HG02970 (cell line): Measurements from ENCODE around the gene PIP.
"Not testable (repeated sequence)": the region's sequence is repeated elsewhere in the genome, so short reads cannot be mapped to it uniquely, and the experiment has no call there.

Source experiments
- ATAC-seq: cut with Tn5 transposase; IDR thresholded peaks from one replicate; pipeline ENCODE4 v1.9.1; 2021; ENCODE audit warnings: mild to moderate bottlenecking, moderate library complexity, moderate number of reproducible peaks; ENCODE audit not compliant: unreplicated experiment, low FRiP score

Gene PIP

DNA sequence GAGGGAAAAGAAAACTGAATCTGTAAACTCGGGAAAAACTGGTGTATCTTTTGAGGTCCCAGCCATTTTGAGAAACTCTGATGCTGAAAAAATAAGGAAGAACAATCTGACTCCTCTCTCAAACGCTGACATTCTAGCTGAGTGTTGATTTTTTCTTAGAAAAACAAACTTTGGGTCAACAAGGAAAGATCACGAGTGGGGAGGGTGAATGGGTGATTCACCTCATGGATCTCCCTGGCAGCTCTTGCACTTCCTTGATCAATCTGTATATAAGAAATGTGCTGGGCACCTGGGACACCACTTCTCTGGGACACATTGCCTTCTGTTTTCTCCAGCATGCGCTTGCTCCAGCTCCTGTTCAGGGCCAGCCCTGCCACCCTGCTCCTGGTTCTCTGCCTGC lies at the start of gene PIP:
Gene PIP (plus strand): TSS at position 297 of the 400 bp plus-strand sequence. CDS start 40 bp downstream, at position 337.
- no peak for ATAC-seq

DNA sequence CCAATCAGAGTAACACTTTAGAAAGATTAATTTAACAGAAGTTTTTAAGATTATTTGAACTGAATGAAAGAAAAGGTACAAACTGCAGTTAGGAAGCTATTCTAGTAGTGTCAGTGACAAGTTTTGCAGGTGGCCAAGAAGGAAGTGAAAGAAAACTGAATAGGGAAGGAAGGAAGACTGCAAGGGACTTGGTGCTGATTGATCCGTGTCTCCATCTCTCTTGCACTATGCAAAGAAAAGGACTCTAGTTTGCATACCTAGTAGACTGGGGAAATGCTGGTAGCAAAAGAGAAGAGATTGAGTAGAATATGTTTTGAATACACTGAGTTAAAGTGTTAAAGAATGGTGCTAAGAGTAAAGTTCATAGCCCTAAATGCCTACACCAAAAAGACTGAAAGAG lies 46.8 kb upstream of the PIP start:
- ATAC-seq = no peak

DNA sequence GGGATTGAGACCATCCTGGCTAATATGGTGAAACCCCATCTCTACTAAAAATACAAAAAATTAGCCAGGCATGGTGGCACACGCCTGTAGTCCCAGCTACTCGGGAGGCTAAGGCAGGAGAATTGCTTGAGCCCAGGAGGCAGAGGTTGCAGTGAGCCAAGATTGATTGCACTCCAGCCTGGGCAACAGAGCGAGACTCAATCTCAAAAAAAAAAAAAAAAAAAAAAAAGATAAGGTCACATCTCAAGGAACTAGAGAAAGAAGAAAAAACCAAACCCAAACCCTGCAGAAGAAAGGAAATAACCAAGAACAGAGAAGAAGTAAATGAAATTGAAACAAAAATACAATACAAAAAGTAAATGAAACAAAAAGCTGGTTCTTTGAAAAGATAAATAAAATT lies 46.3 kb upstream of the PIP start:
- ATAC-seq = not testable (repeated sequence)

- not testable (repeated sequence) for ATAC-seq
These were observed 43.2 kb upstream of the PIP start for GRCh38 chr7:143088549-143089231.

DNA sequence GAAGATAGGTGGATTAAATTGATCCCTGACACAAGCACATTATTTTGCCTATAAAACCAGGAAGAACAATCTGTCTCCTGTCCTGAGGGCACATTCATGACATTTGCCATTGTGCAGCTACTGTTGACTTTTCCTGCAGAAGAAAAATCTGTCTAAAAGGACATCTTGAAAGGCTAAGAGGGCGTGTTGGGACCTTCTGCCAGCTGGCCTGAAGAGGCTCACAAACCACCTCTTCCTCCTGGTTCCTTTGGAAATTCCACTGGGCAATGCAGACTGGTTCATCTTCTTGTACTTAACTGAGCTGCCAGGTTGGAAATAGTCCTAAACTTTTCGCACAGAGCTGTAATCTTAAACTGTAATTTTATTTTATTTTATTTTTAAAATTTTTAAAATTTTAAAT lies 35.7 kb upstream of the PIP start:
- no peak for ATAC-seq

DNA sequence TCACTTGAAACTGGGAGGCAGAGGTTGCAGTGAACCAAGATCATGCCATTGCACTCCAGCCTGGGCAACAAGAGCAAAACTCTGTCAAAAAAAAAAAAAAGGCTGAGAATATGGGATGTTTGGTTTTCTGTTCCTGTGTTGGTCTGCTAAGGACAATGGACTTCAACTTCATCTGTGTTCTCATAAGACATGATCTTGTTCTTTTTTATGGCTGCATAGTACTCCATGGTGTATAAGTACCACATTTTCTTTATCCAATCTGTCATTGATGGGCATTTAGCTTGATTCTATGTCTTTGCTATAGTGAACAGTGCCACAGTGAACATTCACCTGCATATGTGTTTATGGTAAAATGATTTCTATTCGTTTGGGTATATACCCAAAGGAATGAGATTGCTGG lies 32.3 kb upstream of the PIP start:
- ATAC-seq = not testable (repeated sequence)

DNA sequence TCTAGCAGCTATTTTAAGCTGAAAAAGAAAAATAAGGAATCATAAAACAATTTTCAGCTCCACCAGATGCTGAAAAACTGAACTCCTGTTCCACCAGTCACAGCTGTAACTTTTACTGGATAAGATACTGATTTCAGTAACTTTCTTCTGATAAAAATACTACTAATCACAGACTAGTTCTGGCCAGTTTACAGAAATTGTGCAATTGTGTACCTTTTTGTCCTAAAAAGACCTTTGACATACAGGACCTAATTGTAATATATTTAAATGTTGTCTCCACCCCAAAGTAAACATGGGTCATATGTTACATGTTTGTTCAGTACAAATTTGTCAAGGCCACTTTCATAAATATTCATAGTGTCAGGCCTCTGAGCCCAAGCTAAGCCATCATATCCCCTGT lies 27.1 kb upstream of the PIP start:
- ATAC-seq = no peak

GRCh38 chr7:143108019-143108418 lies 23.9 kb upstream of the PIP start:
- not testable (repeated sequence) for ATAC-seq

- no peak for ATAC-seq
These were observed 14.5 kb upstream of the PIP start for GRCh38 chr7:143117395-143117794.

GRCh38 chr7:143120691-143121405 lies 11.0 kb upstream of the PIP start:
- no peak for ATAC-seq

- ATAC-seq = not testable (repeated sequence)
These were observed 8.6 kb upstream of the PIP start for GRCh38 chr7:143123326-143123725.

DNA sequence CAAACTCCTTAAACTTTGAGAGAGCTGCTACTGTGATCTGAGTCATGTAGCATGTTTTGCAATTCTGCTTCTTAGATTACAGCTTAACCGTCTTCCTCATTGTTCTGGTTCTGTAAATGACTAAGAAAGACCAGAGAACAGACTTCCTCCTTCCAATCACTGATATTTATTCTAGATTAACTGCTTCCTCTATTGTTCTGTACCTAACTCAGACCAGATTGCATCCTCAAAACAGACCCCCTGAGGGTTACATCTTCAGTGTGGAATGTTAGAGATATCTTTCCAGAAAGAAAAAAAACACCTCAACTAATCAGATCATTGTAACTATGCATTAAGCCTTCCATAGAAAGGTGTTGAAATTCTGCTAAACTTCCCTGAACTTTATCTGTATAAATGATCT lies 5.7 kb upstream of the PIP start:
- no peak for ATAC-seq

DNA sequence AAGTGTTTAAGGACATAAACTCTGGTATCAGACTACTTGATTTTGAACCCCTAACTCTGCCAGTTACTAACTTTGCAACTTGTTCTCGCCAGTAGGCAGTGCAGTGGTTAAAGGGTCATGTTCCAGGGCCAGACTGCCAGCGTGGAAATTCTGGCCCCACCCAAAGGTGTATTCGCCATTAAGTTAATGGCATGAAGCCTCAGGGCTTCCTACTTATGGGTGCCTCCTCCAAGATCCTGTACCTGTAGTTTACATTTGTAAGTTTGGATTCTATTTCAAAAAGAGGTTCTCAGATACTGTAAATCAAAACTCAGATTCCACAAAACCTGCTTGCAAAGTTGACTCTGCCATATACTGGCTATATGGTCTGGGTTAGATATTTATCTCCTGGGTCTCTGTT lies 2.8 kb upstream of the PIP start:
- ATAC-seq = no peak

- ATAC-seq = no peak
These were observed 2.4 kb upstream of the PIP start for GRCh38 chr7:143129477-143129876.

DNA sequence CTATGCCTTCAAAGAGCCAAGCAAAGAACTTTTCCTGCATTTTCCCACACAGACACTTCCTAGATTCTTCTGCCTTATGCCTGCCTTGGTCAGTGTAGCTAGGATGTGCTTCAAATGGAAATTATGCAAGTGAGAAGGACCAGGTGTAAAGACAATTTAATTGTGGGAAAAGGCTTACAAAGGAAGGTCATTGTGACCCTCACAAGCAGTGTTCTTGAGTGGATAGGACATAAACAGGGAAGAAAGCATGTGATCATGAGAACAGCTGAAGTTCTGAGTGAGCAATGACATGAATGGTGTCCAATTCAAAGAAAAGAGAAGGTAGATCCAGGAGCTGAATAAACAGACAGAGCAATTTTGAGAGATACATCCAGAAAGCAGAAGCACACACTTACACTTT lies 1.3 kb upstream of the PIP start:
- no peak for ATAC-seq

DNA sequence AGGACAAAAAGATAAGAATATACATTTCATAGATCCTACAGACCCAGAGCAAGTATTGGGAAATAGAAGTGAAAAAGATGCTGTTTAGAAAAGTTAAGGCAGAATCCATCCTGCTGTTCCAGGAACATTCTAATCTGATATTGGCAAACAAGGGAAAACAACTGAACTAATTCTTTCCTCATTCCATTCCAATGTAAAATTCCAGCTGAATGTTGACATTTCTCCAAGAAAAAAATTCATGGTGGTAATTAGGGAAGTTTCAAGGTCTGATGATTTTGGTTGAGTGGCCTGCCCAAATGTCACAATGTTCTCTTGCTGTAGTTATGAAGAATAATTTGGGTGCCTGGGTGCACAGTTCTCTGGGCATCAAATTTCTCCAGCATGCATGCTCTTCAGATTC lies 15.2 kb downstream of the PIP start:
- no peak for ATAC-seq

GRCh38 chr7:143148050-143148449 lies 16.2 kb downstream of the PIP start:
- ATAC-seq = no peak

- no peak for ATAC-seq
These were observed 16.8 kb downstream of the PIP start for GRCh38 chr7:143148651-143149050.

- ATAC-seq = not testable (repeated sequence)
These were observed 18.8 kb downstream of the PIP start for GRCh38 chr7:143150696-143151095.

- ATAC-seq = not testable (repeated sequence)
These were observed 26.7 kb downstream of the PIP start for GRCh38 chr7:143158617-143159016.

DNA sequence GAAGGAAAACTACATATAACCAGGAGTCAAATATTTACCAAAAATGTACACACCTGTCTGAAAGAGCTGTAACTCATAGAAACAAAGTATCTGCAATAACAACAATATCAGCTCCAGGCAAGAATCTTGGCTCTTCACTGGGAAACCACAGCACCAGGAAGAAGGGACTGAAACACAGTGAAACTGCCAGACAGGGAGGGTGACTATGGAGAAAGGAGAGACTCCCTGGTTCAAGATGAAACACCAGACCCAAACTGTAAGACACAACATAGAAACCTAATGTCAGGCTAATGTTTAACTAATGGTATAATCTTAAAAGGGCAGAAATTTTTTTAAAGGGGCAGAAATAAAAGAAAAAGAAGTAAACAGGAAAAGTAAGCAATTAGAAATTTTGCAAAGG lies 39.8 kb downstream of the PIP start:
- no peak for ATAC-seq

- ATAC-seq = no peak
These were observed 40.5 kb downstream of the PIP start for GRCh38 chr7:143172354-143172753.
